Gastroesophageal sphincter (tissue), 4 donors: ENCODE data around the gene CAP1. TPM values are rescaled to one million over a fixed set of nuclear protein-coding genes. Genes with fewer than 3 reads are reported as not detected.

Experiments
- ATAC-seq: fragments of 150-250 bp; one replicate; pipeline ENCODE4 v1.9.1; 2016; ENCODE audit warnings: mild to moderate bottlenecking, moderate library complexity
- H3K27ac ChIP-seq, 4 donors: fragments of 200-600 bp; sonication (generic) in 3 of 4; 1 replicate in 3 of 4; 2 replicates in 1 of 4; pipeline ENCODE4 v1.5.1; 2016 to 2019
- H3K27me3 ChIP-seq: fragments of 200-600 bp; sonication (generic); one replicate; pipeline ENCODE4 v1.5.1; 2019
- H3K36me3 ChIP-seq, 2 donors: fragments of 200-600 bp; sonication (generic); one replicate each; pipeline ENCODE4 v1.5.1; 2019; ENCODE audit warnings: control low read depth in 1 of 2
- H3K4me1 ChIP-seq, 3 donors: fragments of 200-600 bp; sonication (generic); 1 replicate in 2 of 3; 2 replicates in 1 of 3; pipeline ENCODE4 v1.5.1; 2016 to 2019; ENCODE audit warnings: control low read depth in 2 of 3
- H3K4me3 ChIP-seq, 2 donors: fragments of 200-600 bp; sonication (generic); one replicate each; pipeline ENCODE4 v1.5.1; 2019; ENCODE audit warnings: mild to moderate bottlenecking in 1 of 2, moderate library complexity in 1 of 2
- H3K9me3 ChIP-seq, 3 donors: fragments of 200-600 bp; sonication (generic); one replicate each; pipeline ENCODE4 v1.5.1; 2017 to 2019; ENCODE audit warnings: control low read depth in 2 of 3
- CTCF ChIP-seq, 4 experiments: fragments of 200-600 bp in 2 of 4; fragments of 450-650 bp in 2 of 4; sonication (generic) in 1 of 4; IDR thresholded peaks; one replicate each; pipeline ENCODE4 v1.5.1; 2017 to 2019; ENCODE audit warnings: antibody characterized with exemption in 4 of 4, mild to moderate bottlenecking in 2 of 4, moderate library complexity in 2 of 4
- EP300 ChIP-seq: sonication (generic); formaldehyde crosslinking; IDR thresholded peaks from one replicate; pipeline ENCODE4 v1.6.1; 2017; ENCODE audit warnings: antibody characterized with exemption, mild to moderate bottlenecking
- POLR2A ChIP-seq, 2 donors: fragments of 450-650 bp; IDR thresholded peaks; one replicate each; pipeline ENCODE4 v1.6.1; 2017; ENCODE audit warnings: antibody characterized with exemption in 2 of 2, mild to moderate bottlenecking in 2 of 2, moderate library complexity in 1 of 2
- POLR2AphosphoS5 ChIP-seq: sonication (generic); formaldehyde crosslinking; IDR thresholded peaks from one replicate; pipeline ENCODE4 v1.6.1; 2017; ENCODE audit warnings: antibody characterized with exemption
- WGBS, 2 donors: methylation state at CpG; one replicate each; pipeline ENCODE4 v1.1.5; 2018; ENCODE audit warnings: low coverage in 1 of 2; 5-methylcytosine and 5-hydroxymethylcytosine counted together
- total RNA-seq, 4 donors: library from RNA; depleted of rRNA; stranded (reverse); fragments of >200 nt; gene quantifications; one replicate each; pipeline ENCODE4 v1.1.0, GENCODE V29; 2016

Gene CAP1
- total RNA-seq, 4 donors from 2014 or later: 421 to 533 (median 500) TPM

DNA sequence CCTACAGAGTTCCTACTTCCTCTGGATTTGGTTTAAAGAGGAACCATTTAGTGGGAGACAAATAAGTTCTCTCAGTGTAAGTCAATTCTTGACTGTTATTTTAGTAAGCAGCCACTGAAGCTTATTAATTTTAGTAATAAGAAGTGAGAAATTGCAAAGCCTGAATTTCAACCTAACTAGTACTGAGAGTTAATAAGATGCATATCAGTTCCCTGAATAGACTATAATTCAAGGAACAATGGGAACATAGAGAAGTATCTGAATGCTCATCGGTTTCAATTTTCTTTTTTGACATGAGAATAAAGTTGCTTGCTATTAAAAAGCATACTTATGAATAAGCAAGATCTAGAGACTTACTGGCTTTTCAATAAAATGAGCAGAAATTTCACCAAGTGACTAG is 64.5 kb downstream of the CAP1 start:
- TF ChIP-seq POLR2AphosphoS5 (no peak), EP300 (no peak), POLR2A (IDR thresholded peaks at IDR 0.05) (no peak), CTCF (IDR thresholded peaks at IDR 0.05) (no peak)
- no peaks in the 10 kb centered on the region for H3K36me3 ChIP-seq
- H3K27me3 ChIP-seq: peaks cover 19% of the 10 kb centered on the region
- 67 to 91% methylated on average over 1 of the region's 1 CpG for WGBS, 2 donors
- H3K4me1 ChIP-seq: no peaks in the 10 kb centered on the region
- peaks cover 0 to 22% (median 0%) of the 10 kb centered on the region in 3 donors for H3K9me3 ChIP-seq
- no peak overlapping the region for H3K4me3 ChIP-seq
- no peak for ATAC-seq
- H3K27ac ChIP-seq: no peak overlapping the region

- Histone ChIP-seq H3K27me3 (peaks cover 20% of the 10 kb centered on the region), H3K36me3 (no peaks in the 10 kb centered on the region), H3K4me1 (no peaks in the 10 kb centered on the region), H3K27ac (no peak overlapping the region), H3K4me3 (no peak overlapping the region), H3K9me3 (peaks cover 0 to 34% (median 0%) of the 10 kb centered on the region in 3 donors)
- no peak for ATAC-seq
- 81 to 92% methylated on average over 6 of the region's 6 CpGs for WGBS, 2 donors
- TF ChIP-seq POLR2A (IDR thresholded peaks at IDR 0.05) (no peak), EP300 (no peak), CTCF (IDR thresholded peaks at IDR 0.05) (no peak), POLR2AphosphoS5 (no peak)
These were observed 66.9 kb downstream of the CAP1 start for GRCh38 chr1:40107290-40107959.

- Histone ChIP-seq H3K27me3 (peaks cover 23% of the 10 kb centered on the region), H3K4me1 (no peaks in the 10 kb centered on the region), H3K36me3 (no peaks in the 10 kb centered on the region), H3K9me3 (peaks cover 0 to 24% (median 0%) of the 10 kb centered on the region in 3 donors), H3K4me3 (no peak overlapping the region), H3K27ac (no peak overlapping the region)
- TF ChIP-seq POLR2AphosphoS5 (no peak), POLR2A (IDR thresholded peaks at IDR 0.05) (no peak), EP300 (no peak), CTCF (IDR thresholded peaks at IDR 0.05) (no peak)
- ATAC-seq: no peak
These were observed 69.9 kb downstream of the CAP1 start for GRCh38 chr1:40110389-40110788.

DNA sequence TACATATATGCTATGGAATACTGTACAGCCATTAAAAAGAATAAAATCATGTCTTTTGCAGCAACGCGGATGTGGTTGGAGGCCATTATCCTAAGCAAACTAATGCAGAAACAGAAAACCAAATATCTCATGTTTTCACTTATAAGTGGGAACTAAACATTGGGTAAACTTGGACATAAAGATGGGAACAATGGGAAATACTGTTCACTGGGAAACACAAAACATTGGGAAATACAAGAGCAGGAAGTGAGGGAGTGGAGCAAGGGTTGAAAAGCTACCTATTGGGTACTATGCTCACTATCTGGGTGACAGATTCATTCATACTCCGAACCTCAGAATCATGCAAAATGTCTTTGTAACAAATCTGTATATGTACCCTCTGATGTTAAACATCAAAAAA is 73.9 kb downstream of the CAP1 start:
- no peak for TF ChIP-seq CTCF (IDR thresholded peaks at IDR 0.05)
- no peak for TF ChIP-seq EP300
- TF ChIP-seq POLR2AphosphoS5: no peak
- TF ChIP-seq POLR2A (IDR thresholded peaks at IDR 0.05): no peak
- H3K36me3 ChIP-seq: no peaks in the 10 kb centered on the region
- H3K4me3 ChIP-seq: no peak overlapping the region
- 72 to 84% methylated on average over 3 of the region's 3 CpGs for WGBS, 2 donors
- H3K9me3 ChIP-seq: peaks cover 0 to 22% (median 0%) of the 10 kb centered on the region in 3 donors
- ATAC-seq: no peak
- H3K27ac ChIP-seq: no peak overlapping the region
- peaks cover 30% of the 10 kb centered on the region for H3K27me3 ChIP-seq
- H3K4me1 ChIP-seq: no peaks in the 10 kb centered on the region

DNA sequence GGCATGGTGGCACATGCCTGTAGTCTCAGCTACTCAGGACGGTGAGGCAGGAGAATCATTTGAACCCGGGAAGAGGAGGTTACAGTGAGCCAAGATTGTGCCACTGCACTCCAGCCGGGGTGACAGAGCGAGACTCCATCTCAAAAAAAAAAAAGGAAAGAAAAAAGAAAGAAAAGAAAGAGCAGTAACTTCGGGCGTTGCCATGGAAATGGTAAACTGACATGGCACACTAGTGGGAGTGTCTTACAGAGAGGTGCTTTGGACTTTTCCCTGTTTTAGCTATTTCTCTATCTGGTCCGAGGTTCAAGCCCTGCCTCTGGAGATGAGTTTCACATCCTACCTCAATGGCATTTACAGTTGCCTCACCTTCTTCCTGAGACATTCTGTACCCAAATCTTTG is 79.6 kb downstream of the CAP1 start:
- H3K36me3 ChIP-seq: no peaks in the 10 kb centered on the region
- no peaks in the 10 kb centered on the region for H3K9me3 ChIP-seq
- TF ChIP-seq POLR2AphosphoS5 (no peak), POLR2A (IDR thresholded peaks at IDR 0.05) (no peak), CTCF (IDR thresholded peaks at IDR 0.05) (no peak), EP300 (no peak)
- peaks cover 31% of the 10 kb centered on the region for H3K27me3 ChIP-seq
- no peaks in the 10 kb centered on the region for H3K4me1 ChIP-seq
- H3K27ac ChIP-seq: no peak overlapping the region
- 59 to 81% methylated on average over 3 to 7 of the region's 7 CpGs for WGBS, 2 donors
- ATAC-seq: no peak
- H3K4me3 ChIP-seq: no peak overlapping the region
